ENCODE results near the gene NEMP1.

DNA sequence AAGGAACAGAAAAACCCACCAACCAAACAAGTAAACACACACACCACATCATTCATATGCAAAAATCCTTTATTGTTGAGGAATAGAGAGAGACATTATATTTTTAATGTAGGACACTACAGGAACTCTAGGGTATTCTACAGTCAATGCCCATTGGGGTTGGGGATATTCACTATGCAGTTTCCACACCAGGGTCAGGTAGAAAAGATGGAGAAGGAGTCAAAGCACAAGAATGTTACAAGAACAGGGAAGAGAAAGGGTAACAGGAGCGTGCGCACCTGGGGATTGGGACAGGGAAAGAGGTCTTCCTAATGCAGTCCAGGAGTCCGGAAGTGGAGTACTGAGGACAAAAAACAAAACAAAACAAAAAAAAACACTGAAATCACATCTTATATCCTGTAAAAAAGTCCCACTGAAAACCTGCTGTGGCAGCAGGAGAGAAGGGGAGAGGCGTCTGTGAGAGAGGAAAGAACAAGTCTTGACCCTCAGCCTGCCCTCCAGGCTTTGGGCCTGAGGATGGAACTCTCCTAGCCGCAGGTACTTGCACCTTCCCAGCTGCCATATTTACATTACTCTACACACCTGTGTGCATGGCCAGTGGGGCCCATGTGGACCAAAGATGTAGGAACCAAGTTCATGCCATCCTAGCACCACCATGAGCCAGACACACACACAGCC, 68.5 kb downstream of the NEMP1 start:
- TF ChIP-seq, protein P1, sequence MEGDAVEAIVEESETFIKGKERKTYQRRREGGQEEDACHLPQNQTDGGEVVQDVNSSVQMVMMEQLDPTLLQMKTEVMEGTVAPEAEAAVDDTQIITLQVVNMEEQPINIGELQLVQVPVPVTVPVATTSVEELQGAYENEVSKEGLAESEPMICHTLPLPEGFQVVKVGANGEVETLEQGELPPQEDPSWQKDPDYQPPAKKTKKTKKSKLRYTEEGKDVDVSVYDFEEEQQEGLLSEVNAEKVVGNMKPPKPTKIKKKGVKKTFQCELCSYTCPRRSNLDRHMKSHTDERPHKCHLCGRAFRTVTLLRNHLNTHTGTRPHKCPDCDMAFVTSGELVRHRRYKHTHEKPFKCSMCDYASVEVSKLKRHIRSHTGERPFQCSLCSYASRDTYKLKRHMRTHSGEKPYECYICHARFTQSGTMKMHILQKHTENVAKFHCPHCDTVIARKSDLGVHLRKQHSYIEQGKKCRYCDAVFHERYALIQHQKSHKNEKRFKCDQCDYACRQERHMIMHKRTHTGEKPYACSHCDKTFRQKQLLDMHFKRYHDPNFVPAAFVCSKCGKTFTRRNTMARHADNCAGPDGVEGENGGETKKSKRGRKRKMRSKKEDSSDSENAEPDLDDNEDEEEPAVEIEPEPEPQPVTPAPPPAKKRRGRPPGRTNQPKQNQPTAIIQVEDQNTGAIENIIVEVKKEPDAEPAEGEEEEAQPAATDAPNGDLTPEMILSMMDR (IDR thresholded peaks at IDR 0.05), result no peak
- TF ChIP-seq POLR2A (IDR thresholded peaks at IDR 0.05), result no peak
